ENCODE data around the gene PRKN.

The PRKN gene

DNA sequence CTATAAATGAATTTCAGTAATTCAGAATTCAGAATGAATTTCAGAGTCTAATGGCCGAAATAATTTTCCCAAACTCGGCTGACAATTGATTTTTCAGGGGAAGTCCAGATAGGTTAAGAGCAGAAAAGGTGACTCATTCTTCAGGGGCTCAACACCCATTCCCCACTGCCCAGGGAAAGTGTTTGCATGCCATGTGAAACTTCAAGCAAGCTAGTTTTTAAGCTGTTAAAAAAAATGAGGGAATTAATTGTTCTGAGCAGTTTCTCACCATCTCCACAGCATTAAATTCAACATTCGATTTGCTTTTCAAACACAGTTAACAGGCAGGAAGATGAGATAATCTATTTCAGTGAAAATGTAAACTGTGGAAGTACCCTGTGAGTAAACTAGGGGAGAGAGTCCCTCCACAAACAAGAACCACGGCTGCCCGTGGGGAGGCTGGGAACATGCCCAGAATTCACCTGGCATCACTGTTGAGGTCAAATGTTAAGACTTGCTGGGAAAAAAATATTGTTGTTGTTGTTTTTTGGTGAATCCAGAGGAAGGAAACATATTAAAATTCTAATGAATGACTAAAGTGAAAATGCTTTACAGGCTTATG is 803.0 kb downstream of the PRKN start:
- no peaks in the 10 kb centered on the region for H3K27me3 ChIP-seq (replicated peaks; ENCODE audit: control insufficient read depth, insufficient read depth, low read length, poor library complexity, severe bottlenecking)
- H3K4me3 ChIP-seq (ENCODE audit: insufficient read depth, low read depth, low read length, poor library complexity, severe bottlenecking): no peak overlapping the region
- DNase-seq: no peak
- H3K9me3 ChIP-seq (ENCODE audit: control insufficient read depth, low read length): no peaks in the 10 kb centered on the region
- H3K36me3 ChIP-seq (ENCODE audit: control insufficient read depth, insufficient read depth, low read length): no peaks in the 10 kb centered on the region
- no peak overlapping the region for H3K27ac ChIP-seq (ENCODE audit: insufficient read depth, low read length, poor library complexity, severe bottlenecking)
- H3K4me1 ChIP-seq (ENCODE audit: control insufficient read depth, insufficient read depth, low read length, poor library complexity, severe bottlenecking): no peaks in the 10 kb centered on the region

DNA sequence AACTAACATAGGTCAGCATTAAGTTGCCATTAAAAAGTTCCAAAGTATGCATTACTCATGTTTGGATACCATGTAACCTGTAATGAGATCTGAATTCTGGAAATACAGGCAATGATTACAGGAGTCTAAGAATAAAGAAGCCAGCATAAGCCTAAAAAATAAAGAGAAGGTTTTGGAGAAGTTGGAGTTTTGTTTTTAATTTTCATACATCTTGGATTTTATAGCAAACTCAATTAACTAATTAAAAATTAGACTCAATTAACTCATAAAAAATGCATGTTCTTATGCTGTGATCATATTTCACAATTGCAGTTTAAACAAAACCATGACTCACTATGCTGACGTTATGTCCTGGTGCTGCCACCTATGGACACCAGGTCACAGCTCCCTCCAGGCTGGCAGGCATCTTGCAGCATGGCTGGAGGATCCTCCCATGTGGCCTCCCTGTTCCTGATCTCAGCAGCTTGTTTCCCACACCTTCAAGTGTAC is 804.9 kb downstream of the PRKN start:
- Histone ChIP-seq H3K9me3 (ENCODE audit: control insufficient read depth, low read length) (no peaks in the 10 kb centered on the region), H3K27me3 (replicated peaks; ENCODE audit: control insufficient read depth, insufficient read depth, low read length, poor library complexity, severe bottlenecking) (no peaks in the 10 kb centered on the region), H3K4me3 (ENCODE audit: insufficient read depth, low read depth, low read length, poor library complexity, severe bottlenecking) (no peak overlapping the region), H3K36me3 (ENCODE audit: control insufficient read depth, insufficient read depth, low read length) (no peaks in the 10 kb centered on the region), H3K4me1 (ENCODE audit: control insufficient read depth, insufficient read depth, low read length, poor library complexity, severe bottlenecking) (no peaks in the 10 kb centered on the region), H3K27ac (ENCODE audit: insufficient read depth, low read length, poor library complexity, severe bottlenecking) (no peak overlapping the region)
- DNase-seq: no peak

GRCh38 chr6:161921602-161922395 is 805.8 kb downstream of the PRKN start:
- DNase-seq: no peak
- Histone ChIP-seq H3K4me3 (ENCODE audit: insufficient read depth, low read depth, low read length, poor library complexity, severe bottlenecking) (no peak overlapping the region), H3K36me3 (ENCODE audit: control insufficient read depth, insufficient read depth, low read length) (no peaks in the 10 kb centered on the region), H3K9me3 (ENCODE audit: control insufficient read depth, low read length) (no peaks in the 10 kb centered on the region), H3K4me1 (ENCODE audit: control insufficient read depth, insufficient read depth, low read length, poor library complexity, severe bottlenecking) (no peaks in the 10 kb centered on the region), H3K27me3 (replicated peaks; ENCODE audit: control insufficient read depth, insufficient read depth, low read length, poor library complexity, severe bottlenecking) (no peaks in the 10 kb centered on the region), H3K27ac (ENCODE audit: insufficient read depth, low read length, poor library complexity, severe bottlenecking) (no peak overlapping the region)

- no peaks in the 10 kb centered on the region for H3K4me1 ChIP-seq (ENCODE audit: control insufficient read depth, insufficient read depth, low read length, poor library complexity, severe bottlenecking)
- no peak overlapping the region for H3K4me3 ChIP-seq (ENCODE audit: insufficient read depth, low read depth, low read length, poor library complexity, severe bottlenecking)
- no peak for DNase-seq
- H3K27ac ChIP-seq (ENCODE audit: insufficient read depth, low read length, poor library complexity, severe bottlenecking): no peak overlapping the region
- no peaks in the 10 kb centered on the region for H3K36me3 ChIP-seq (ENCODE audit: control insufficient read depth, insufficient read depth, low read length)
- H3K27me3 ChIP-seq (replicated peaks; ENCODE audit: control insufficient read depth, insufficient read depth, low read length, poor library complexity, severe bottlenecking): no peaks in the 10 kb centered on the region
- H3K9me3 ChIP-seq (ENCODE audit: control insufficient read depth, low read length): no peaks in the 10 kb centered on the region
Observed at GRCh38 chr6:161919691-161920090, 807.9 kb downstream of the PRKN start.

DNA sequence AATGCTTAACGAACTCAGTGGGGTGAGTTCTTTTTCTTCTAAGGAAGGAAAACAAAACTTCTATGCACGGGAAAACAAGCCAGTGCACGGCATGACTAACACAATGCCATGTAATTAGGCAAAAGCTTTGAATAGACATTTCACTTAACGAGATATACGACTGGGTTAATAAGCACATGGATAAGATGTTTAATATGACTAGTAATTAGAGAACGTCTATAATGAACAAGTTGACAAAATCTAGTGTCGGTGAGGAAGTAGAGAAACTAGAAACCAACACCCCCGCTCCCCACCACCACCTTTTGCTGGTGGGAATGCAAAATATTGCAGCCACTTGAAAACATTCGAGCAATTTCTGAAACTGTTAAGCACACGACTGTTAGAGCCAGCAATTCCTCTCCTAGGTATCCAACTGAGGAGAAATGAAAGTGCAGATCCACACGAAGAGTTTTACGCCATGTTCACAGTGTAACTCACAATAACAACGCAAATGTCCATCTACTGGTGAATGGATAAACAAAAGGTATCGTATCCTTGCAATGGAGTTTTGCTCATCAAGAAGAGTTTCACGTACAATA is 808.8 kb downstream of the PRKN start:
- Histone ChIP-seq H3K9me3 (ENCODE audit: control insufficient read depth, low read length) (no peaks in the 10 kb centered on the region), H3K27ac (ENCODE audit: insufficient read depth, low read length, poor library complexity, severe bottlenecking) (no peak overlapping the region), H3K4me1 (ENCODE audit: control insufficient read depth, insufficient read depth, low read length, poor library complexity, severe bottlenecking) (no peaks in the 10 kb centered on the region), H3K4me3 (ENCODE audit: insufficient read depth, low read depth, low read length, poor library complexity, severe bottlenecking) (no peak overlapping the region), H3K27me3 (replicated peaks; ENCODE audit: control insufficient read depth, insufficient read depth, low read length, poor library complexity, severe bottlenecking) (no peaks in the 10 kb centered on the region), H3K36me3 (ENCODE audit: control insufficient read depth, insufficient read depth, low read length) (no peaks in the 10 kb centered on the region)
- no peak for DNase-seq

DNA sequence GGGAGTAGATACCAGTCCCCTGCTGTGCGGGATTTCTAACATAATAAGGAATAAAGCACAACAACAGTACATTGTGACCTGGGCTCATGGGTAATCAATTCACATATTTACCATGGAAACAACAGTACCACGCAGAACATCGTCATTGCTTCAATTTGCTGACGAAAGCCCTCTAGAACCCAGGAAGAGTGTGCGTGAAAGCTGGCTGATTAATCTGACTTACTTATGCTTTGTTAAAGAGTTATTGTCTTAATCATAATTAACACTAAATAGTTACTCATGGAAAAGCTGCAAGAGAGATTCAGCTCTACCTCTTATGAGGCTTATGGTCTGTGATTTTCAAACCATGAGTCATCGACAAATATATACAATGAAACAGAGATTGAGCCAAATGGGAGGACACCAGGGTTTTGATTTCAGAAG is 809.4 kb downstream of the PRKN start:
- Histone ChIP-seq H3K27me3 (replicated peaks; ENCODE audit: control insufficient read depth, insufficient read depth, low read length, poor library complexity, severe bottlenecking) (no peaks in the 10 kb centered on the region), H3K36me3 (ENCODE audit: control insufficient read depth, insufficient read depth, low read length) (no peaks in the 10 kb centered on the region), H3K27ac (ENCODE audit: insufficient read depth, low read length, poor library complexity, severe bottlenecking) (no peak overlapping the region), H3K4me1 (ENCODE audit: control insufficient read depth, insufficient read depth, low read length, poor library complexity, severe bottlenecking) (no peaks in the 10 kb centered on the region), H3K4me3 (ENCODE audit: insufficient read depth, low read depth, low read length, poor library complexity, severe bottlenecking) (no peak overlapping the region), H3K9me3 (ENCODE audit: control insufficient read depth, low read length) (no peaks in the 10 kb centered on the region)
- no peak for DNase-seq

- Histone ChIP-seq H3K4me1 (ENCODE audit: control insufficient read depth, insufficient read depth, low read length, poor library complexity, severe bottlenecking) (no peaks in the 10 kb centered on the region), H3K4me3 (ENCODE audit: insufficient read depth, low read depth, low read length, poor library complexity, severe bottlenecking) (no peak overlapping the region), H3K9me3 (ENCODE audit: control insufficient read depth, low read length) (no peaks in the 10 kb centered on the region), H3K36me3 (ENCODE audit: control insufficient read depth, insufficient read depth, low read length) (no peaks in the 10 kb centered on the region), H3K27me3 (replicated peaks; ENCODE audit: control insufficient read depth, insufficient read depth, low read length, poor library complexity, severe bottlenecking) (no peaks in the 10 kb centered on the region), H3K27ac (ENCODE audit: insufficient read depth, low read length, poor library complexity, severe bottlenecking) (no peak overlapping the region)
- no peak for DNase-seq
Observed at GRCh38 chr6:161917645-161918044, 809.9 kb downstream of the PRKN start.

DNA sequence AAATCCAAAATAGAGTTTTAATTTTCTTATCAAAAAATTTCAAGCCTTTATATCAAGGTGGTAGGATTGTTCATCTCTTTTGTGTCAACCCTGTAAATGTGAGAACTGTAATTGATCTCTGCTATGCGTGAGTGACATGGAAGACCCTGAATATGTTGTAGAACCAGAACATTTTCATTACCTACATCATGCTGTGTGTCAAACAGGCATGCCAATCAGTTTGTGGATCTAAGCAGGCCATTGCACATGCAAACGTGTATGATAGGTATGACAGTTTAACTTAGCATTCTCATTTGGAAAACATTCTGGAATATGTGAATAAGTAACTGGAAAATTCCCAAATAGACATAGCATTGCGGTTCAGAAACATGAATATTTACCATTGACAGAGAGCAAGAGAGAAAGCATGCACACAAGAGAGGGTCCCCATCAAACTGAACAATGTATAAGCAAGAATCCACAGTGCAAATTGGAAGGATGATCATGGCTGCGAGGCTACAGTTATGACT is 812.1 kb downstream of the PRKN start:
- H3K27me3 ChIP-seq (replicated peaks; ENCODE audit: control insufficient read depth, insufficient read depth, low read length, poor library complexity, severe bottlenecking): no peaks in the 10 kb centered on the region

GRCh38 chr6:161908872-161909271 is 818.7 kb downstream of the PRKN start:
- H3K36me3 ChIP-seq (ENCODE audit: control insufficient read depth, insufficient read depth, low read length): no peaks in the 10 kb centered on the region
- DNase-seq: no peak
- no peak overlapping the region for H3K4me3 ChIP-seq (ENCODE audit: insufficient read depth, low read depth, low read length, poor library complexity, severe bottlenecking)
- no peaks in the 10 kb centered on the region for H3K9me3 ChIP-seq (ENCODE audit: control insufficient read depth, low read length)
- no peaks in the 10 kb centered on the region for H3K4me1 ChIP-seq (ENCODE audit: control insufficient read depth, insufficient read depth, low read length, poor library complexity, severe bottlenecking)
- H3K27me3 ChIP-seq (replicated peaks; ENCODE audit: control insufficient read depth, insufficient read depth, low read length, poor library complexity, severe bottlenecking): no peaks in the 10 kb centered on the region
- no peak overlapping the region for H3K27ac ChIP-seq (ENCODE audit: insufficient read depth, low read length, poor library complexity, severe bottlenecking)

More for the DNA sequence above, 812.1 kb downstream of the PRKN start:
- H3K36me3 ChIP-seq (ENCODE audit: control insufficient read depth, insufficient read depth, low read length): no peaks in the 10 kb centered on the region
- H3K4me3 ChIP-seq (ENCODE audit: insufficient read depth, low read depth, low read length, poor library complexity, severe bottlenecking): no peak overlapping the region
- DNase-seq: no peak
- H3K27ac ChIP-seq (ENCODE audit: insufficient read depth, low read length, poor library complexity, severe bottlenecking): no peak overlapping the region
- H3K9me3 ChIP-seq (ENCODE audit: control insufficient read depth, low read length): no peaks in the 10 kb centered on the region
- H3K4me1 ChIP-seq (ENCODE audit: control insufficient read depth, insufficient read depth, low read length, poor library complexity, severe bottlenecking): no peaks in the 10 kb centered on the region

GRCh38 chr6:161906571-161906970 is 821.0 kb downstream of the PRKN start:
- Histone ChIP-seq H3K27me3 (replicated peaks; ENCODE audit: control insufficient read depth, insufficient read depth, low read length, poor library complexity, severe bottlenecking) (no peaks in the 10 kb centered on the region), H3K36me3 (ENCODE audit: control insufficient read depth, insufficient read depth, low read length) (no peaks in the 10 kb centered on the region), H3K9me3 (ENCODE audit: control insufficient read depth, low read length) (no peaks in the 10 kb centered on the region), H3K4me1 (ENCODE audit: control insufficient read depth, insufficient read depth, low read length, poor library complexity, severe bottlenecking) (no peaks in the 10 kb centered on the region), H3K27ac (ENCODE audit: insufficient read depth, low read length, poor library complexity, severe bottlenecking) (no peak overlapping the region), H3K4me3 (ENCODE audit: insufficient read depth, low read depth, low read length, poor library complexity, severe bottlenecking) (no peak overlapping the region)
- no peak for DNase-seq

Measured in effector memory CD4-positive, alpha-beta T cell (primary cell).